K562 (cell line): ENCODE data around the gene PTPRB. TPM values are rescaled to one million over a fixed set of nuclear protein-coding genes. Genes with fewer than 3 reads are reported as not detected.

Experiments
- CBX5 ChIP-seq: IDR thresholded peaks from 2 replicates; pipeline ENCODE4 v1.6.1; 2014; ENCODE audit warnings: low read depth, borderline replicate concordance
- CEBPB ChIP-seq: fragments of 450-650 bp; IDR thresholded peaks from 2 replicates; pipeline ENCODE4 v1.6.1; 2016; ENCODE audit warnings: missing genetic modification characterization, missing compliant biosample characterization
- ILF3 ChIP-seq: fragments of 450-650 bp; IDR thresholded peaks from 2 replicates; pipeline ENCODE4 v1.6.1; 2018; ENCODE audit warnings: antibody characterized with exemption, mild to moderate bottlenecking, moderate library complexity, borderline replicate concordance
- KLF6 ChIP-seq: fragments of 250-450 bp; sonication (Bioruptor Pico); IDR thresholded peaks from 2 replicates; pipeline ENCODE4 v1.4.0; 2020; ENCODE audit warnings: mild to moderate bottlenecking, moderate library complexity, borderline replicate concordance
- NR2C1 ChIP-seq, 2 experiments: fragments of 450-650 bp; IDR thresholded peaks; 2 replicates each; pipeline ENCODE4 v1.6.1; 2017; ENCODE audit warnings: mild to moderate bottlenecking in 2 of 2, antibody characterized with exemption in 1 of 2, inconsistent platforms in 1 of 2, missing compliant biosample characterization in 1 of 2, missing genetic modification characterization in 1 of 2
- POLR2AphosphoS5 ChIP-seq: IDR thresholded peaks from 2 replicates; pipeline ENCODE4 v1.6.1; 2011; ENCODE audit warnings: mild to moderate bottlenecking, low read depth, low read length, moderate library complexity; ENCODE audit not compliant: control insufficient read depth, insufficient read depth
- POLR2B ChIP-seq: fragments of 450-650 bp; IDR thresholded peaks from 2 replicates; pipeline ENCODE4 v1.6.1; 2018; ENCODE audit warnings: low read depth; ENCODE audit not compliant: partially characterized antibody
- SMC3 ChIP-seq: conservative IDR thresholded peaks from 2 replicates; pipeline ENCODE4 v1.6.1; 2011; ENCODE audit warnings: low read depth, low read length, improper control_type of control experiment; ENCODE audit not compliant: insufficient read depth
- SNIP1 ChIP-seq: fragments of 450-650 bp; IDR thresholded peaks from 2 replicates; pipeline ENCODE4 v1.7.1; 2017; ENCODE audit warnings: low read depth, mild to moderate bottlenecking
- SOX6 ChIP-seq: fragments of 450-650 bp; IDR thresholded peaks from 2 replicates; pipeline ENCODE4 v1.6.1; 2014; ENCODE audit warnings: mild to moderate bottlenecking
- STAG1 ChIP-seq: sonication (generic); formaldehyde crosslinking; IDR thresholded peaks from 2 replicates; pipeline ENCODE4 v1.5.0; 2020; ENCODE audit warnings: missing genetic modification reagents, borderline replicate concordance
- TAF15 ChIP-seq: fragments of 200-400 bp; formaldehyde crosslinking; IDR thresholded peaks from 2 replicates; pipeline ENCODE4 v1.6.1; 2017; ENCODE audit warnings: mild to moderate bottlenecking, low read depth, low read length, moderate library complexity
- TAF7 ChIP-seq: fragments of 450-650 bp; IDR thresholded peaks from 2 replicates; pipeline ENCODE4 v1.6.1; 2016; ENCODE audit warnings: missing genetic modification characterization, missing compliant biosample characterization
- TOE1 ChIP-seq, 2 experiments: fragments of 450-650 bp in 1 of 2; sonication (generic) in 1 of 2; formaldehyde crosslinking in 1 of 2; IDR thresholded peaks; 2 replicates each; pipeline versions ENCODE4 v1.7.1 to v1.8.0; 2016 to 2022; ENCODE audit warnings: borderline replicate concordance in 2 of 2, mild to moderate bottlenecking in 2 of 2, antibody characterized with exemption in 1 of 2, inconsistent platforms in 1 of 2, low read depth in 1 of 2, missing genetic modification reagents in 1 of 2, moderate library complexity in 1 of 2
- YY1 ChIP-seq, 3 experiments: IDR thresholded peaks; 2 replicates each; pipeline ENCODE4 v1.6.1; 2011; ENCODE audit warnings: low read length in 2 of 3, mild to moderate bottlenecking in 2 of 3, moderate library complexity in 2 of 3, borderline replicate concordance in 1 of 3, control low read depth in 1 of 3, low read depth in 1 of 3; ENCODE audit not compliant: insufficient read depth in 3 of 3, insufficient replicate concordance in 2 of 3, control insufficient read depth in 1 of 3, insufficient read length in 1 of 3; ENCODE audit errors: extremely low read depth in 1 of 3
- ZNF3 ChIP-seq: fragments of 250-450 bp; sonication (Bioruptor Pico); IDR thresholded peaks from 2 replicates; pipeline ENCODE4 v1.5.0; 2021; ENCODE audit warnings: mild to moderate bottlenecking, moderate library complexity
- polyA plus RNA-seq, 8 experiments: library from polyadenylated mRNA; depleted of rRNA in 4 of 8; stranded (reverse) in 5 of 8; unstranded in 3 of 8; fragments of >200 nt; fragmentation: Nextera tagmentation in 2 of 8; fragmentation: Illumina TruSeq in 1 of 8; extraction: Ambion mirVana in 2 of 8; extraction: Trizol in 1 of 8; gene quantifications; 2 replicates each; pipeline versions ENCODE4 v1.2.1 to v1.2.3, GENCODE V29; 2011 to 2014; ENCODE audit warnings: inconsistent platforms in 1 of 8, missing spikeins in 1 of 8
- total RNA-seq, 7 experiments: library from RNA; depleted of rRNA in 6 of 7; stranded (reverse); fragments of >200 nt in 6 of 7; fragmentation: Illumina TruSeq in 2 of 7; extraction: Trizol in 2 of 7; gene quantifications; 2 replicates each; pipeline versions ENCODE4 v1.2.1 to v1.2.3, GENCODE V29; 2011 to 2021; ENCODE audit warnings: low replicate concordance in 1 of 7
- TF ChIP-seq, protein P1 (sequence below), 2 experiments: fragments of 200-800 bp in 1 of 2; sonication (Bioruptor generic) in 1 of 2; sonication (generic) in 1 of 2; formaldehyde crosslinking in 1 of 2; IDR thresholded peaks in 1 of 2; conservative IDR thresholded peaks in 1 of 2; 2 replicates each; pipeline versions ENCODE4 v1.5.0 to v1.6.1; 2016 to 2020; ENCODE audit warnings: missing compliant biosample characterization in 1 of 2, missing genetic modification characterization in 1 of 2, missing genetic modification reagents in 1 of 2
- TF ChIP-seq, protein P2 (sequence below): fragments of 250-450 bp; sonication (Bioruptor Pico); IDR thresholded peaks from 2 replicates; pipeline ENCODE4 v1.4.0; 2020
- TF ChIP-seq, protein P3 (sequence below), 2 experiments: fragments of 450-650 bp in 1 of 2; IDR thresholded peaks; 2 replicates each; pipeline ENCODE4 v1.6.1; 2011 to 2017; ENCODE audit warnings: low read depth in 2 of 2, antibody characterized with exemption in 1 of 2, borderline replicate concordance in 1 of 2, low read length in 1 of 2, mild to moderate bottlenecking in 1 of 2, mixed read lengths in 1 of 2; ENCODE audit not compliant: control insufficient read depth in 1 of 2

Gene PTPRB
- total and polyA plus RNA-seq, 9 of the 15 experiments (the other 6 are each of a cell fraction or from before 2014, with no cell fraction given), result 0.46 to 5.9 (median 3.1) TPM

DNA sequence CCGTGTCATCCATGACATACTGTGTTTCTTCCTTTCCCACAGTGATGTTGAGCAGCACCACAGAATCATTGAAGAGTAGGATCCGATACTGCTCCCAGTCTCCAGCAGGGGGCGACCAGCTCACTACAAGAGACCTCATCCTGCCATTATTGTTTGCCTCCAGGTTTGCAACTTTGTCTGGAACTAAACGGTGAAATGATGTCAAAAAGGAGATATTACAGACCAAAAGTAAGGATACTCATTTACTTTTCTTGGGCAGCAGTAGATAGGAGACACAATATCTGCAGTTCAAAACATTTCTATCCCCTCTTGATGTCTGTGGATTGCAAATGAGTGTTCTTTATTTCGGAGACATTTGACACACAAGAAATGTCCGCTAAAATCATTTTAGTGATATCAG lies 47.2 kb downstream of the PTPRB start (continued):
- TF ChIP-seq, protein P1, sequence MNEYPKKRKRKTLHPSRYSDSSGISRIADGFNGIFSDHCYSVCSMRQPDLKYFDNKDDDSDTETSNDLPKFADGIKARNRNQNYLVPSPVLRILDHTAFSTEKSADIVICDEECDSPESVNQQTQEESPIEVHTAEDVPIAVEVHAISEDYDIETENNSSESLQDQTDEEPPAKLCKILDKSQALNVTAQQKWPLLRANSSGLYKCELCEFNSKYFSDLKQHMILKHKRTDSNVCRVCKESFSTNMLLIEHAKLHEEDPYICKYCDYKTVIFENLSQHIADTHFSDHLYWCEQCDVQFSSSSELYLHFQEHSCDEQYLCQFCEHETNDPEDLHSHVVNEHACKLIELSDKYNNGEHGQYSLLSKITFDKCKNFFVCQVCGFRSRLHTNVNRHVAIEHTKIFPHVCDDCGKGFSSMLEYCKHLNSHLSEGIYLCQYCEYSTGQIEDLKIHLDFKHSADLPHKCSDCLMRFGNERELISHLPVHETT (CRISPR knock-in tag; conservative IDR thresholded peaks at IDR 0.05 in 1 of 2, IDR thresholded peaks at IDR 0.05 in 1 of 2), result no peak
- TF ChIP-seq KLF6 (CRISPR knock-in tag) (0 out of 2 replicates have a peak, but pooled peaks have one; percentile 12), CBX5 (0 out of 2 replicates have a peak, but pooled peaks have one; percentile 33), TAF7 (tag) (no peak), TOE1 (IDR thresholded peaks at IDR 0.05; ENCODE audit: borderline replicate concordance) (0 out of 2 replicates have a peak, but pooled peaks have one; percentile 15), TOE1 (CRISPR knock-in tag; IDR thresholded peaks at IDR 0.05; ENCODE audit: borderline replicate concordance, low read depth) (no peak), SOX6 (no peak), SNIP1 (no peak), POLR2AphosphoS5 (no peak), TAF15 (no peak), STAG1 (CRISPR knock-in tag) (peak; percentile 16; the same call in 1 of the 2 replicates), POLR2B (no peak), SMC3 (peak; percentile 90), NR2C1 (IDR thresholded peaks at IDR 0.05) (no peak), NR2C1 (tag; IDR thresholded peaks at IDR 0.05) (peak; percentile 46; the same call in 1 of the 2 replicates), YY1 (IDR thresholded peaks at IDR 0.05; ENCODE audit: borderline replicate concordance in 1 of 3, control insufficient read depth in 1 of 3, extremely low read depth in 1 of 3, insufficient read depth in 3 of 3, insufficient read length in 1 of 3, insufficient replicate concordance in 2 of 3, low read depth in 1 of 3, low read length in 2 of 3) (peak in 2 of 3 experiments; percentile 22 to 61), CEBPB (no peak), ILF3 (no peak), ZNF3 (CRISPR knock-in tag) (no peak)
- TF ChIP-seq, protein P2, sequence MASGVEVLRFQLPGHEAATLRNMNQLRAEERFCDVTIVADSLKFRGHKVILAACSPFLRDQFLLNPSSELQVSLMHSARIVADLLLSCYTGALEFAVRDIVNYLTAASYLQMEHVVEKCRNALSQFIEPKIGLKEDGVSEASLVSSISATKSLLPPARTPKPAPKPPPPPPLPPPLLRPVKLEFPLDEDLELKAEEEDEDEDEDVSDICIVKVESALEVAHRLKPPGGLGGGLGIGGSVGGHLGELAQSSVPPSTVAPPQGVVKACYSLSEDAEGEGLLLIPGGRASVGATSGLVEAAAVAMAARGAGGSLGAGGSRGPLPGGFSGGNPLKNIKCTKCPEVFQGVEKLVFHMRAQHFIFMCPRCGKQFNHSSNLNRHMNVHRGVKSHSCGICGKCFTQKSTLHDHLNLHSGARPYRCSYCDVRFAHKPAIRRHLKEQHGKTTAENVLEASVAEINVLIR (CRISPR knock-in tag), result no peak
- TF ChIP-seq, protein P3, sequence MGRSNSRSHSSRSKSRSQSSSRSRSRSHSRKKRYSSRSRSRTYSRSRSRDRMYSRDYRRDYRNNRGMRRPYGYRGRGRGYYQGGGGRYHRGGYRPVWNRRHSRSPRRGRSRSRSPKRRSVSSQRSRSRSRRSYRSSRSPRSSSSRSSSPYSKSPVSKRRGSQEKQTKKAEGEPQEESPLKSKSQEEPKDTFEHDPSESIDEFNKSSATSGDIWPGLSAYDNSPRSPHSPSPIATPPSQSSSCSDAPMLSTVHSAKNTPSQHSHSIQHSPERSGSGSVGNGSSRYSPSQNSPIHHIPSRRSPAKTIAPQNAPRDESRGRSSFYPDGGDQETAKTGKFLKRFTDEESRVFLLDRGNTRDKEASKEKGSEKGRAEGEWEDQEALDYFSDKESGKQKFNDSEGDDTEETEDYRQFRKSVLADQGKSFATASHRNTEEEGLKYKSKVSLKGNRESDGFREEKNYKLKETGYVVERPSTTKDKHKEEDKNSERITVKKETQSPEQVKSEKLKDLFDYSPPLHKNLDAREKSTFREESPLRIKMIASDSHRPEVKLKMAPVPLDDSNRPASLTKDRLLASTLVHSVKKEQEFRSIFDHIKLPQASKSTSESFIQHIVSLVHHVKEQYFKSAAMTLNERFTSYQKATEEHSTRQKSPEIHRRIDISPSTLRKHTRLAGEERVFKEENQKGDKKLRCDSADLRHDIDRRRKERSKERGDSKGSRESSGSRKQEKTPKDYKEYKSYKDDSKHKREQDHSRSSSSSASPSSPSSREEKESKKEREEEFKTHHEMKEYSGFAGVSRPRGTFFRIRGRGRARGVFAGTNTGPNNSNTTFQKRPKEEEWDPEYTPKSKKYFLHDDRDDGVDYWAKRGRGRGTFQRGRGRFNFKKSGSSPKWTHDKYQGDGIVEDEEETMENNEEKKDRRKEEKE (IDR thresholded peaks at IDR 0.05; ENCODE audit: borderline replicate concordance in 1 of 2, control insufficient read depth in 1 of 2, low read depth in 2 of 2, low read length in 1 of 2), result no peak
